ENCODE data around the gene ATP2A1. TPM values are rescaled to one million over a fixed set of nuclear protein-coding genes. Genes with fewer than 3 reads are reported as not detected.

Gene ATP2A1
- total and polyA plus RNA-seq, 2 of the 13 experiments (the other 11 are each of a cell fraction or from before 2014, with no cell fraction given): 3.2 to 12.5 TPM

GRCh38 chr16:28863929-28864793 lies 14.1 kb upstream of the ATP2A1 start (continued):
- peak; percentile 24; the same call in 1 of the 2 replicates for TF ChIP-seq THAP8 (CRISPR knock-in tag; IDR thresholded peaks at IDR 0.05; ENCODE audit: borderline replicate concordance)
- TF ChIP-seq PAX8 (CRISPR knock-in tag; IDR thresholded peaks at IDR 0.05; ENCODE audit: borderline replicate concordance): no peak
- TF ChIP-seq MED13 (CRISPR knock-in tag; IDR thresholded peaks at IDR 0.05): no peak
- no peak for TF ChIP-seq LRRFIP1 (CRISPR knock-in tag; conservative IDR thresholded peaks at IDR 0.05)
- TF ChIP-seq FOXO1 (CRISPR knock-in tag; IDR thresholded peaks at IDR 0.05): no peak; the same call in 1 of the 2 replicates
- peak; percentile 50 for TF ChIP-seq ZNF781 (CRISPR knock-in tag; IDR thresholded peaks at IDR 0.05; ENCODE audit: borderline replicate concordance, not compliant biosample characterization)
- TF ChIP-seq ZNF790 (CRISPR knock-in tag; IDR thresholded peaks at IDR 0.05; ENCODE audit: borderline replicate concordance): 0 out of 2 replicates have a peak, but pooled peaks have one; percentile 9
- TF ChIP-seq ZNF232 (CRISPR knock-in tag; IDR thresholded peaks at IDR 0.05; ENCODE audit: borderline replicate concordance): no peak
- TF ChIP-seq ZNF124 (CRISPR knock-in tag; IDR thresholded peaks at IDR 0.05): 0 out of 2 replicates have a peak, but pooled peaks have one; percentile 11
- TF ChIP-seq ZNF773 (CRISPR knock-in tag; IDR thresholded peaks at IDR 0.05; ENCODE audit: borderline replicate concordance): no peak
- TF ChIP-seq ATF5 (CRISPR knock-in tag; IDR thresholded peaks at IDR 0.05; ENCODE audit: low read depth): no peak
- no peak for TF ChIP-seq HCFC1 (IDR thresholded peaks at IDR 0.05; ENCODE audit: low read depth, low read length)
- TF ChIP-seq HOXD1 (CRISPR knock-in tag; IDR thresholded peaks at IDR 0.05): 0 out of 2 replicates have a peak, but pooled peaks have one; percentile 17
- peak; percentile 75 for TF ChIP-seq ZBTB42 (CRISPR knock-in tag; IDR thresholded peaks at IDR 0.05)
- TF ChIP-seq FOSL2 (CRISPR knock-in tag; IDR thresholded peaks at IDR 0.05): 0 out of 2 replicates have a peak, but pooled peaks have one; percentile 11
- TF ChIP-seq KDM5A (IDR thresholded peaks at IDR 0.05; ENCODE audit: borderline replicate concordance, low read length): peak; percentile 96
- TF ChIP-seq ZNF674 (CRISPR knock-in tag; IDR thresholded peaks at IDR 0.05; ENCODE audit: low read depth): no peak; the same call in 1 of the 2 replicates
- TF ChIP-seq ZNF274 (CRISPR knock-in tag; IDR thresholded peaks at IDR 0.05): no peak
- peak; percentile 2; the same call in 1 of the 2 replicates for TF ChIP-seq NFYB (CRISPR knock-in tag; IDR thresholded peaks at IDR 0.05)
- TF ChIP-seq GATAD1 (CRISPR knock-in tag; IDR thresholded peaks at IDR 0.05): no peak
- TF ChIP-seq ZNF20 (CRISPR knock-in tag; IDR thresholded peaks at IDR 0.05): no peak
- no peak for TF ChIP-seq STAT6 (CRISPR knock-in tag; IDR thresholded peaks at IDR 0.05; ENCODE audit: borderline replicate concordance)
- no peak for TF ChIP-seq FOXM1 (CRISPR knock-in tag; IDR thresholded peaks at IDR 0.05)

Measured in HepG2 (cell line).